Keratinocyte (primary cell): ENCODE results near the gene USP49.

Source experiments
- CTCF ChIP-seq, 3 experiments: IDR thresholded peaks in 1 of 3; conservative IDR thresholded peaks in 1 of 3; optimal IDR thresholded peaks in 1 of 3; 2 replicates in 2 of 3; 3 replicates in 1 of 3; pipeline versions ENCODE3 to v1.5.1; 2011; ENCODE audit warnings: low read length in 3 of 3, mild to moderate bottlenecking in 3 of 3, moderate library complexity in 2 of 3, control low read depth in 1 of 3, inconsistent platforms in 1 of 3; ENCODE audit not compliant: insufficient read depth in 2 of 3; ENCODE audit errors: extremely low read depth in 1 of 3
- EZH2 ChIP-seq: IDR thresholded peaks from one replicate; pipeline ENCODE4 v1.6.1; 2012; ENCODE audit warnings: inconsistent platforms, mild to moderate bottlenecking, low read length, moderate library complexity

DNA sequence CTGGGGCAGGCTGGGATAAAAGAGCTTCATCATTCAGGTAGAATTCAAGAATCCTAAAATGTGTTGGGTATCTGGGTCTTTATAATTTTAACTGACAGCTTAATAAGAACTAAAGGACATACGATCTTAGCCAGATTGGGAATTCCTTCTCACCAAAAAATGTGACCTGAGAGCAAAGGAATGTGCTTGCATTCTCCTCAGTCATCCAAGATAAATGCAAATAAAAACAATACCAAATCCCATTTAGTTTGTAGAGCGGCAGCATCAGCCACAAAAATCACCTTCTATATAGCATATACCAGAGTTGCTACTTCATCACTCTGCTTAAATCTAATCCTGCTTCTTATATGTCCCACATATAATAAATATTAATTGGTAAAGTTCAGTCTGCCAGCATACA lies 16.9 kb downstream of the USP49 start:
- no peak for TF ChIP-seq CTCF (optimal IDR thresholded peaks at IDR 0.05 in 1 of 3, IDR thresholded peaks at IDR 0.05 in 1 of 3, conservative IDR thresholded peaks at IDR 0.05 in 1 of 3; ENCODE audit: extremely low read depth in 1 of 3, insufficient read depth in 2 of 3, low read length in 3 of 3)
- no peak for TF ChIP-seq EZH2
